ENCODE measurements around the gene IP6K1.
"Not testable (repeated sequence)": the region's sequence is repeated elsewhere in the genome, so short reads cannot be mapped to it uniquely, and the experiment has no call there.

The IP6K1 gene

DNA sequence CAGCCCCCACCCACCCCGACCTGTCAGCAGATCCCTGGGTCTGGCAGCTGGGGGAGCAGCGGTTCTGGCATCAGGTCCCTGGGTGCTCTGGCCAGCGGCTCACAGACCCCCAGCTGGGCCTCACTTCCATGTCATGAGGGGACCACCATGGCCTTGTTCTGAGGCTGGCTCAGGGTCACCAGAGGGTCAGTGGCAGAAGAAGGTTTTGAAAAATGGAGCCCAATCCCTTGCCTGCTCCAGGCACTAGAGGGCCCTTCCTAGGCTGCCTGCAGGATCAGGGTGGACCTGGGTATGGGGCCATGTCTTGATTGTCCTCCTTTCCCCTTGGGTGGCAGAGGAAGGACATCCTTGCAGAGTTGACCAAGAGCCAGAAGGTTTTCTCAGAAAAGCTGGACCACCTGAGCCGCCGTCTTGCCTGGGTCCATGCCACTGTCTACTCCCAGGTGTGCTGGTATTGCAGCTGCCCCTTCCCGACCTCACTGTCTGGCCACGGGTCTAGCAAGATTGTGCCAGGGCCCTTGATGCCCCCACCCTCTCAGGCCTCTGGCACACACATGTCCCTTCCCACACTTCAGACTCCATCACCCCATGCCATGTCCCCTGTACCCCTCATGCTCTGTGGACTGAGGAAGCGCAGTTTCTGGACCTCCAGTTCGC is 79.8 kb downstream of the IP6K1 start:
- DNase-seq, result no peak

GRCh38 chr3:49705390-49705960 is 80.9 kb downstream of the IP6K1 start:
- no peak for DNase-seq

- DNase-seq, result no peak
Measured at GRCh38 chr3:49704629-49705028, 81.7 kb downstream of the IP6K1 start.

DNA sequence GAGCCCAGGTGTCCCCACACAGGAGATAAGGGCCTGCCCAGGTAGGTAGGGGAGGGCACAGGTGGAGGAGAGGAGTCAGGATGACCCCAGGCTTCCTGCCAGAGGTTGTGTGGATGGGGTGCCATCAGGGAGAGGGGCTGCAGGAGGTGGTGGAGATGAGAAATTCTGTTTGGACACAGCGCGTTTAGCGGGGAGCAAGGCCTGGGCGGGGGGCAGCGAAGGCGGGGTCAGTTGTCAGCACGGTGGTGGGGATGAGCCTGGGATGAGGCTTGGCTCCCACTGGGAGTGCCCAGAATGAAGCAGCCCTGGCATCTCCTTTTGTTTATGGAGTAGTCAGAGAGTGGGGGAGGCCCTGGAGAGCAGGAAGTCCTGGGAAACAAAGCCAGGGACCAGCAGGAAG is 82.4 kb downstream of the IP6K1 start:
- no peak for DNase-seq

DNA sequence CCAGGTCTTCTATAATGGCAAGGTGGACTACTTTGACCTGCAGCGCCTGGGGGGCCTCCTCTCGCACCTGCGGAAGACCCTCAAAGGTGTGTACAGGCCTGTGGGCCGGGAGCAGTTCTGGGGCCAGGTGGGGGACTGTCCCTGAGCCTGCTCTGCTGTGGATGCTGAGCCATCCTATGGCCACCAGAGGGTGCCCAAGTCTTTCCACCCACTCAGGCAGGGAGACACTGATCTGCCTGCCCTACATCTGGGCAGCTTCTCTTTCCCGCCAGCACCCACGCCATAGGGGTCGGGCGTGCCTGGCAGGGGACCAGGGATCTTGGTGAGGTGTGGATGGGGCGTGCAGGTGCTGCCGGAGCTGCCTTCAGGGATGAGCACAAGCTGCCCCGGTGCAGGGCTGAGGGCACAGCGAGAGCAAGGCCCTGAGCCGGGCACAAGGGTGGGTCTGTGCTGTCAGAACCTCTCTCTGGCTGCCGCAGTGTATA is 82.9 kb downstream of the IP6K1 start:
- peak in 2 of 4 experiments; percentile 25 to 51 for DNase-seq

DNA sequence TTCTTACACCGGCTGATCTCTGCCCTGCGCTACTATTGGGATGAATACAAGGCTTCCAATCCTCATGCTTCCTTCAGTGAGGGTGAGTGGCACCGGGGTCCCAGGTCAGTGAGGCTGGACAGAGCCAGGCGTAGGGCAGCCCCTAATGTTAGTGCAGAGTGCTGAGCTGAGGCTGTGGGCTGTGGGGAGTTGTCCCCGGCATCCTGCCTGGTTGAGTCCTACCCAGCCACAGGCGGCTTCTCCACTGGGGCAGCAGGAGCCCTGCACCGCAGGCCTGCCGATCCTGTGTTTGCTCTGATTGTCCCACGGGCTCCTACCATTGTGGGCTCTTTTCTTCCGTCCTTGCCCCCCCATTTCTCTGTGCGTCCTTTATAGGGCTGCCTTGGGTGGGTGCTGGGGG is 83.7 kb downstream of the IP6K1 start:
- DNase-seq, result no peak

DNA sequence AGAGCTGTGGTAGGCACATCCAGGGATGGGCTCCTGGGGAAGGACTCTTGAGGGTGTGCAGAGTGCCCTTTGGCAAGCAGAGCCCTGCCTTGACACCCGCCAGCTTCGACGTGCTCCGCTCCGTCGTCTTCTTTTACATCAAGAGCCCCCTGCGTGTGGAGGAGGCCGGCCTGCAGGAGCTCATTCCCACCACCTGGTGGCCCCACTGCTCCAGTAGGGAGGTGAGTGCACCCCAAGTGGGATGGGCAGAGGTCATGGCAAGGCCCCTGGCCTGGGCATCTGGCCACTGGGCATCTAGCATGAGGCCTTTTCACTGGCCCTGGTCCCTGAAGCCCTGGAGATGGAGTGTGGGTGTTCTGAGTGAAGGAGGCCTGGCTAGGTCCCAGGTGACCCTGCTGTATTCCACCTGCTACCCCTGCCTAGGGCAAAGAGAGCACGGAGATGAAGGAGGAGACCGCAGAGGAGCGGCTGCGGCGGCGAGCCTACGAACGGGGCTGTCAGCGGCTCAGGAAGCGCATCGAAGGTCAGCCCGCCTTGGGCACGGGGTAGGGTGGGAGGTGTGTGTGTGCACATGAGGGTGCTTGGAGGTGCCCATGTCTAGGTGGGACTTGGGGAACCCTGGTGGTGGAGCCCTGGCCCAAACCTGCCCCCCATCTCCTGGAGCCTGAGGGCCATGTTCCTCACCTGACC is 84.8 kb downstream of the IP6K1 start:
- no peak for DNase-seq

DNA sequence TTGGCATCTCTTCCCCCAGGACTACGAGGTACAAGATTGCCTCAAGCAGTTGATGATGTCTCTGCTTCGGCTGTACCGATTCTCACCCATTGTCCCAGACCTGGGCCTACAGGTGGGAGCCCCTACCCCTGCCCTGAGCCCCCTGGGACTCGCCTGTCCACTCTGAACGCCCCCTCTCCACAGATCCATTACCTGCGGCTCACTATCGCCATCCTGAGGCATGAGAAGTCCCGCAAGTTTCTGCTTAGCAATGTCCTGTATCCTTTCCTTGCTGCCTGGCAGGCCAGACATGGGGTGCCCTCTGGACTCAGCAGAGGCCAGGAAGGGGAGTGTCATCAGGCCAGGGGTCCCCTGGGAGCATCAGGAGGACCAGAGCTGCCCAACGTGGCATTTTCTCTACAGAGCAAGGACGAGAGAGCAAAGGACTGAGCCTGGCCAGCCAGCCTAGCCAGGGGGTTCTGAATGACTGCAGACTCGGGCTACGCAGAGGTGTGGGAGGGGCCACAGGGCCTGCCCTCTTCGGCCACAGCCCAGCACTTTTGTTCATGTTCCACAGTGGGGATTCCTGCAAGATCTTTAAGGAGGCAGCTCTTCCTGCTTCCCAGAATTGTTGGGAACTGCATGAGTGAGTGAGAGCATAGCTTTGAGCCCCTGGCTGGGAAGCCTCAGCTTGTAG is 85.8 kb downstream of the IP6K1 start:
- DNase-seq, result no peak

DNA sequence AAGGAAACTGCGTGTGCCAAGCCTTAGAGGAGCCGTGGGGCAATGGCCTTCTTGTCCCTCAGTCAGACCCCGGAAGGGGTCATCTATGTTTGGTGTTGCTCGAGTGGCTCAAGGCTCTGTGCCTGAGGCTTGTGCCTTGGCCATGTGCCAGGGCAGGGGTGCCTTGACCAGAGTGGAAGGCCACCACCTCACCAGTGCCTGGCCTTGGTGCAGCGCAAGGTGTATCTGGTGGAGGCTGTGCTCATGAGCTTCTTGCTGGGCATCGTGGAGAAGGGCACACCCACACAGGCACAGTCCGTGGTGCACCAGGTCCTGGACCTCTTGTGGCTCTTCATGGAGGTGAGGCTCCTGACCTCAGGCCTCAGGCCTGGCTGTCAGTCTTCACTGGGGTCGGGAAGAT is 86.3 kb downstream of the IP6K1 start:
- no peak for DNase-seq

GRCh38 chr3:49699281-49699979 is 86.9 kb downstream of the IP6K1 start:
- DNase-seq, result no peak

GRCh38 chr3:49695350-49696015 is 90.9 kb downstream of the IP6K1 start:
- DNase-seq, result not testable (repeated sequence)

- not testable (repeated sequence) for DNase-seq
Measured at GRCh38 chr3:49694409-49695070, 91.8 kb downstream of the IP6K1 start.

GRCh38 chr3:49691481-49691880 is 94.9 kb downstream of the IP6K1 start:
- not testable (repeated sequence) for DNase-seq

DNA sequence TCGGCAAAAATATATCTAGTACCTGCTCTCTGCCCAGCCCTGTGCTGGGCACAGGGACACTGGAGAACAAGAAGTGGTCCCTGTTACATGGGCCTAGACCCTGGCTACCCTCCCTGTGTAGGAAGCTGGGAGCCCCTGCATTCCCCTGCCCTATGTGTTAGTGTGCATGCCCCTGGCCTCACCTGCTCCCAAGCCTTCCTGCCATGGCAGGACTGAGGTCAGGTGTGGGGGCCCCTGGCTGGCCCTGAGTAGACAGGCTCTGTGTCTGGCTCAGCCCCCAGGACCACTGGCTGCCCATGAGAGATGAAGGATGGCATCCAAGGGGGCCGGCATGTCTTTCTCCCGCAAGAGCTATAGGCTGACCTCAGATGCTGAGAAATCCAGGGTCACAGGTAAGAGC is 95.5 kb downstream of the IP6K1 start:
- not testable (repeated sequence) for DNase-seq

DNA sequence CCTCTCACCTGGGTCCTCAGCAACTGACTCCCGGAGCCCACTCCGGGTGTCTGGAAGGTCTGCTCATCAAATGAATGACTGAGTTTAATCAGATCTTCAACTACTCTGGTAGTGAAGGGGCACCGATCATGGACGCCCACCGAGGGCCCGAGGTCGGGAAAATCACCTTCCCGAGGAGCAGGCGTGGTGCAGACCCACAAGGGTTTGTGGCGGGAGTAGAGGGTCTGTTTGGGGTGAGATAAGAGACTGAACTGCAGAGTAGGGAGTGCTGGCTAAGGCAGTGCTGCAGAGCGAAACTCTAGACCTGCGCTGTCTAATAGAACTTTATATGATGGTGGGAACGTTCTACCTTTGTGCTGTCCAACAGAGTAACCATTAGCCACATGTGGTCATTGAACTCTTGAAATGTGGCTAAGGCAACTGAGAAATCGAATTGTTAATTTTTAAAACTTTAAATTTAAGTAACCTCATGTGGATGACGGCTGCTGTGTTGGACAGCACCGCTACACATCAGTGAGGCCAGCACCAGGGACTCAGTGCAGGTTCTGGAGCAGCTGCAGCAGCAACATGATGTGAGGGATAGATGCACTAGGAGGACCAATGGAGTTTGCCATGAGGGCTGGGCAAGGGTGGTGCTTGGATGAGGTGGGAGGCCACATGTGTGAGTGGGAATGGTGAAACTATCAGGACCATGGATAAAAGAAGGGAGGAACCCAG is 96.3 kb downstream of the IP6K1 start:
- DNase-seq, result not testable (repeated sequence)

- DNase-seq, result no peak
Measured at GRCh38 chr3:49689046-49689907, 97.1 kb downstream of the IP6K1 start, which contains the start of the genes MST1 and RNF123. MST1 (minus strand) TSS chr3:49689474; CDS start chr3:49688691, 783 bp downstream. RNF123 (plus strand) TSS chr3:49689557; CDS start chr3:49691166, 1,609 bp downstream.

GRCh38 chr3:49688338-49689045 is 97.8 kb downstream of the IP6K1 start:
- DNase-seq, result not testable (repeated sequence)

- not testable (repeated sequence) for DNase-seq
Measured at GRCh38 chr3:49687424-49687795, 98.9 kb downstream of the IP6K1 start.

- not testable (repeated sequence) for DNase-seq
Measured at GRCh38 chr3:49686769-49687423, 99.4 kb downstream of the IP6K1 start.
